ENCODE measurements around the gene PLCG2.

DNA sequence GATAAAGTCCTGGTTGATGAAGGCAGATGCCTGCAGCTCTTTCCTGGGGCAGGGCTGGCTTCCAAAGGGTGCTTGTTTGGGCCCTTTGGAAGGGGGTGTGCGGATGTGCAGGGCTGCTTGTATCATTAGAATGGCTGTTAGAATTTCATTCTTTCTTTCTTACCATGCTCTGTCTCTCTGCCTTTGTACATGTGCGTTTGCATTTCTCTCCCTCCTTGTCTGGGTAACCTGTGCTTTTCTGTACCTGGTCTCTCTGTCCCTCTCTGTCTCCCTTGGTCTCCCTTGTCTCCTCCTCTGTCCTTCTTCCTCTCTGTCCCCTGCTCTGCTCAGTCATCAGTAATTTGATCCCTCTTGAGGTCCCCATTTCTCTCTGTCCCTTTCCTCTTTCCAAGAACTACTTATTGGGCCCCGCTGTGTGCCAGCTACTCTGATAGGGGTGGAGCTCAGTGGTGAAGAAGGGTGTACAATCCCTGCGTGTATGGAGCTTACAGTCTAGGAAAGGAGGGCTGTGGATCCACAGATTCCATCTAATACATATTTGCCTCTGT, 69.3 kb downstream of the PLCG2 start:
- TF ChIP-seq, protein P1, sequence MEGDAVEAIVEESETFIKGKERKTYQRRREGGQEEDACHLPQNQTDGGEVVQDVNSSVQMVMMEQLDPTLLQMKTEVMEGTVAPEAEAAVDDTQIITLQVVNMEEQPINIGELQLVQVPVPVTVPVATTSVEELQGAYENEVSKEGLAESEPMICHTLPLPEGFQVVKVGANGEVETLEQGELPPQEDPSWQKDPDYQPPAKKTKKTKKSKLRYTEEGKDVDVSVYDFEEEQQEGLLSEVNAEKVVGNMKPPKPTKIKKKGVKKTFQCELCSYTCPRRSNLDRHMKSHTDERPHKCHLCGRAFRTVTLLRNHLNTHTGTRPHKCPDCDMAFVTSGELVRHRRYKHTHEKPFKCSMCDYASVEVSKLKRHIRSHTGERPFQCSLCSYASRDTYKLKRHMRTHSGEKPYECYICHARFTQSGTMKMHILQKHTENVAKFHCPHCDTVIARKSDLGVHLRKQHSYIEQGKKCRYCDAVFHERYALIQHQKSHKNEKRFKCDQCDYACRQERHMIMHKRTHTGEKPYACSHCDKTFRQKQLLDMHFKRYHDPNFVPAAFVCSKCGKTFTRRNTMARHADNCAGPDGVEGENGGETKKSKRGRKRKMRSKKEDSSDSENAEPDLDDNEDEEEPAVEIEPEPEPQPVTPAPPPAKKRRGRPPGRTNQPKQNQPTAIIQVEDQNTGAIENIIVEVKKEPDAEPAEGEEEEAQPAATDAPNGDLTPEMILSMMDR (conservative IDR thresholded peaks at IDR 0.05; ENCODE audit: low read depth, low read length): no peak
- TF ChIP-seq EZH2 (IDR thresholded peaks at IDR 0.05; ENCODE audit: low read length, unreplicated experiment): no peak
